Urothelium cell line (cell line): ENCODE results near the gene ZFYVE9.
"Not testable (repeated sequence)": the region's sequence is repeated elsewhere in the genome, so short reads cannot be mapped to it uniquely, and the experiment has no call there.

Source experiments
- DNase-seq: peaks from one replicate; pipeline ENCODE4 v3.0.0; 2011; ENCODE audit warnings: low spot score, mixed read lengths
- FAIRE-seq: peaks from 2 replicates; lab custom pipeline; 2011; peaks lifted over from hg19 to GRCh38; lab: Jason Lieb, UNC

Gene ZFYVE9

GRCh38 chr1:52141513-52142219, at the start of gene ZFYVE9:
Gene ZFYVE9 (plus strand): TSS chr1:52142089. CDS start chr1:52233207, 91,118 bp downstream.
- peak; percentile 90 for DNase-seq
- peak; percentile 55 for FAIRE-seq

- not testable (repeated sequence) for DNase-seq, FAIRE-seq
Measured at GRCh38 chr1:52094300-52094699, 47.6 kb upstream of the ZFYVE9 start.

GRCh38 chr1:52096216-52096615, 45.7 kb upstream of the ZFYVE9 start:
- FAIRE-seq (no peak), DNase-seq (no peak)

- no peak for FAIRE-seq
Measured at GRCh38 chr1:52098139-52098871, 43.6 kb upstream of the ZFYVE9 start.

GRCh38 chr1:52102336-52103013, 39.4 kb upstream of the ZFYVE9 start:
- FAIRE-seq (no peak), DNase-seq (no peak)

More at GRCh38 chr1:52098139-52098871, 43.6 kb upstream of the ZFYVE9 start:
- DNase-seq = no peak

- no peak for DNase-seq
- FAIRE-seq = no peak
Measured at GRCh38 chr1:52111492-52111891, 30.4 kb upstream of the ZFYVE9 start.

- DNase-seq (no peak), FAIRE-seq (no peak)
Measured at GRCh38 chr1:52112489-52112888, 29.4 kb upstream of the ZFYVE9 start.

GRCh38 chr1:52119301-52120079, 22.4 kb upstream of the ZFYVE9 start:
- FAIRE-seq = no peak
- no peak for DNase-seq

GRCh38 chr1:52122384-52122783, 19.5 kb upstream of the ZFYVE9 start:
- DNase-seq (no peak), FAIRE-seq (no peak)

GRCh38 chr1:52123622-52124021, 18.3 kb upstream of the ZFYVE9 start:
- no peak for FAIRE-seq
- no peak for DNase-seq

- FAIRE-seq = no peak
Measured at GRCh38 chr1:52125736-52126359, 16.0 kb upstream of the ZFYVE9 start.

GRCh38 chr1:52127181-52128180, 14.4 kb upstream of the ZFYVE9 start:
- FAIRE-seq (no peak), DNase-seq (peak; percentile 58)

More at GRCh38 chr1:52125736-52126359, 16.0 kb upstream of the ZFYVE9 start:
- no peak for DNase-seq

GRCh38 chr1:52139817-52140540, 1.9 kb upstream of the ZFYVE9 start:
- DNase-seq = peak; percentile 37

GRCh38 chr1:52140633-52141512, 1.0 kb upstream of the ZFYVE9 start:
- FAIRE-seq (no peak), DNase-seq (no peak)

More at GRCh38 chr1:52139817-52140540, 1.9 kb upstream of the ZFYVE9 start:
- no peak for FAIRE-seq

- FAIRE-seq (no peak), DNase-seq (peak; percentile 55)
Measured at GRCh38 chr1:52142220-52143183, 613 bp downstream of the ZFYVE9 start.

GRCh38 chr1:52145137-52145536, 3.2 kb downstream of the ZFYVE9 start:
- FAIRE-seq (no peak), DNase-seq (no peak)
